HEK293 (cell line): ENCODE measurements around the gene RNF144B.

Experiments
- CTCF ChIA-PET: fragments of 350-600 bp; formaldehyde crosslinking; extraction: SDS; loops from one replicate; lab custom pipeline; 2021; ENCODE audit warnings: antibody characterized with exemption; lab: Yijun Ruan, JAX
- POLR2A ChIA-PET: fragments of 300-600 bp; formaldehyde crosslinking; extraction: SDS; loops from one replicate; lab custom pipeline; 2020; ENCODE audit warnings: antibody characterized with exemption, inconsistent platforms; lab: Yijun Ruan, JAX
- H3K27ac ChIP-seq: fragments of 200-500 bp; sonication (Bioruptor generic); 2 replicates; pipeline ENCODE4 v1.5.1; 2014; ENCODE audit warnings: low read depth, low read length, control low read depth, inconsistent platforms; ENCODE audit errors: extremely low read depth
- H3K36me3 ChIP-seq, 2 experiments: fragments of 200-500 bp in 1 of 2; sonication (Bioruptor generic) in 1 of 2; 1 replicate in 1 of 2; 2 replicates in 1 of 2; pipeline ENCODE4 v1.5.1; 2014 to 2017; ENCODE audit warnings: inconsistent platforms in 2 of 2, low read length in 2 of 2; ENCODE audit not compliant: control insufficient read depth in 2 of 2, insufficient read depth in 1 of 2
- H3K4me1 ChIP-seq: fragments of 200-500 bp; sonication (Bioruptor generic); 2 replicates; pipeline ENCODE4 v1.5.1; 2014; ENCODE audit warnings: mild to moderate bottlenecking, low read length, inconsistent platforms; ENCODE audit not compliant: control insufficient read depth, insufficient read depth
- H3K4me3 ChIP-seq: 2 replicates; pipeline ENCODE4 v1.5.1; 2011; ENCODE audit warnings: low read depth, mild to moderate bottlenecking, control low read depth, low read length, moderate library complexity
- H3K9me3 ChIP-seq: fragments of 200-500 bp; sonication (Bioruptor generic); 2 replicates; pipeline ENCODE4 v1.5.1; 2014; ENCODE audit warnings: low read depth, low read length, inconsistent platforms; ENCODE audit not compliant: control insufficient read depth, insufficient read depth
- CTCF ChIP-seq: fragments of 450-650 bp; formaldehyde crosslinking; IDR thresholded peaks from 2 replicates; pipeline ENCODE4 v1.5.1; 2016; ENCODE audit warnings: missing biosample characterization, missing genetic modification characterization
- HOXA7 ChIP-seq: sonication (generic); formaldehyde crosslinking; IDR thresholded peaks from 2 replicates; pipeline ENCODE4 v1.8.1; 2022; ENCODE audit warnings: missing genetic modification reagents, borderline replicate concordance
- HOXD13 ChIP-seq: sonication (generic); formaldehyde crosslinking; IDR thresholded peaks from 2 replicates; pipeline ENCODE4 v1.8.0; 2022; ENCODE audit warnings: missing genetic modification reagents, borderline replicate concordance
- KLF9 ChIP-seq: fragments of 450-650 bp; formaldehyde crosslinking; IDR thresholded peaks from 2 replicates; pipeline ENCODE4 v1.5.1; 2016; ENCODE audit warnings: missing biosample characterization, missing genetic modification characterization, low read depth
- PRDM1 ChIP-seq: fragments of 450-650 bp; formaldehyde crosslinking; IDR thresholded peaks from 2 replicates; pipeline ENCODE4; 2016; ENCODE audit warnings: missing biosample characterization, missing genetic modification characterization
- SALL2 ChIP-seq: fragments of 450-650 bp; formaldehyde crosslinking; IDR thresholded peaks from 2 replicates; pipeline ENCODE4 v1.5.0; 2017; ENCODE audit warnings: missing biosample characterization, mild to moderate bottlenecking, missing genetic modification characterization, borderline replicate concordance
- SP2 ChIP-seq: fragments of 450-650 bp; formaldehyde crosslinking; IDR thresholded peaks from 2 replicates; pipeline ENCODE4 v1.5.1; 2016; ENCODE audit warnings: missing biosample characterization, missing genetic modification characterization
- ZFHX2 ChIP-seq: fragments of 450-650 bp; formaldehyde crosslinking; conservative IDR thresholded peaks from 2 replicates; pipeline ENCODE4 v1.5.1; 2016; ENCODE audit warnings: missing biosample characterization, missing genetic modification characterization
- ZNF140 ChIP-seq: fragments of 450-650 bp; formaldehyde crosslinking; IDR thresholded peaks from 2 replicates; pipeline ENCODE4 v1.5.1; 2016; ENCODE audit warnings: missing biosample characterization, missing genetic modification characterization
- ZNF174 ChIP-seq: fragments of 450-650 bp; formaldehyde crosslinking; IDR thresholded peaks from 2 replicates; pipeline ENCODE4 v1.5.0; 2017; ENCODE audit warnings: missing biosample characterization, mild to moderate bottlenecking, missing genetic modification characterization
- ZNF184 ChIP-seq: fragments of 450-650 bp; IDR thresholded peaks from 2 replicates; pipeline ENCODE4 v1.5.1; 2018; ENCODE audit warnings: missing biosample characterization, mild to moderate bottlenecking, missing genetic modification characterization
- ZNF2 ChIP-seq: fragments of 450-650 bp; formaldehyde crosslinking; IDR thresholded peaks from 2 replicates; pipeline ENCODE4 v1.5.1; 2016; ENCODE audit warnings: missing biosample characterization, missing genetic modification characterization
- ZNF26 ChIP-seq: fragments of 450-650 bp; formaldehyde crosslinking; IDR thresholded peaks from 2 replicates; pipeline ENCODE4 v1.5.1; 2016; ENCODE audit warnings: missing biosample characterization, missing genetic modification characterization
- ZNF280C ChIP-seq: fragments of 450-650 bp; formaldehyde crosslinking; IDR thresholded peaks from 2 replicates; pipeline ENCODE4 v1.5.1; 2016; ENCODE audit warnings: missing biosample characterization, missing genetic modification characterization
- ZNF354C ChIP-seq: fragments of 450-650 bp; formaldehyde crosslinking; IDR thresholded peaks from 2 replicates; pipeline ENCODE4 v1.5.1; 2016; ENCODE audit warnings: missing biosample characterization, missing genetic modification characterization, low read depth, borderline replicate concordance
- ZNF404 ChIP-seq: fragments of 450-650 bp; formaldehyde crosslinking; IDR thresholded peaks from 2 replicates; pipeline ENCODE4 v1.5.1; 2017; ENCODE audit warnings: missing biosample characterization, missing genetic modification characterization
- ZNF549 ChIP-seq: fragments of 450-650 bp; IDR thresholded peaks from 2 replicates; pipeline ENCODE4 v1.5.1; 2018; ENCODE audit warnings: missing biosample characterization, missing genetic modification characterization, mild to moderate bottlenecking, inconsistent platforms, moderate library complexity
- ZNF610 ChIP-seq: fragments of 450-650 bp; formaldehyde crosslinking; IDR thresholded peaks from 2 replicates; pipeline ENCODE4 v1.5.1; 2016; ENCODE audit warnings: missing biosample characterization, missing genetic modification characterization, borderline replicate concordance
- ZNF645 ChIP-seq: fragments of 450-650 bp; formaldehyde crosslinking; IDR thresholded peaks from 2 replicates; pipeline ENCODE4; 2016; ENCODE audit warnings: missing biosample characterization, missing genetic modification characterization
- ZNF76 ChIP-seq: fragments of 450-650 bp; formaldehyde crosslinking; IDR thresholded peaks from 2 replicates; pipeline ENCODE4; 2016; ENCODE audit warnings: low read depth, missing biosample characterization, missing genetic modification characterization, borderline replicate concordance
- TF ChIP-seq, protein P1 (sequence below): fragments of 450-650 bp; formaldehyde crosslinking; IDR thresholded peaks from 2 replicates; pipeline ENCODE4 v1.5.1; 2016; ENCODE audit warnings: missing biosample characterization, missing genetic modification characterization, borderline replicate concordance
- TF ChIP-seq, protein P2 (sequence below): fragments of 450-650 bp; formaldehyde crosslinking; IDR thresholded peaks from 2 replicates; pipeline ENCODE4 v1.5.1; 2017; ENCODE audit warnings: missing biosample characterization, missing genetic modification characterization
- TF ChIP-seq, protein P3 (sequence below): sonication (generic); formaldehyde crosslinking; IDR thresholded peaks from 2 replicates; pipeline ENCODE4 v1.8.1; 2022; ENCODE audit warnings: mild to moderate bottlenecking, moderate library complexity, missing genetic modification reagents

Gene RNF144B

GRCh38 chr6:18432619-18433018 is 45.5 kb downstream of the RNF144B start:
- H3K4me3 ChIP-seq = no peak overlapping the region
- no peak overlapping the region for H3K27ac ChIP-seq
- H3K9me3 ChIP-seq = no peaks in the 10 kb centered on the region
- TF ChIP-seq ZNF354C (tag by site-specific recombination) = no peak
- no peak for TF ChIP-seq HOXD13 (CRISPR knock-in tag)
- no peak for TF ChIP-seq HOXA7 (CRISPR knock-in tag)
- TF ChIP-seq ZNF140 (tag by site-specific recombination) = no peak
- no peak for TF ChIP-seq ZNF610
- no peak for TF ChIP-seq SALL2
- no peak for TF ChIP-seq CTCF
- H3K4me1 ChIP-seq = no peaks in the 10 kb centered on the region
- ChIA-PET CTCF (interaction anchor here (1.2 kb wide), 1 partner anchor 71 kb away, joined by 4 read pairs; no protein-coding TSS in a partner anchor), POLR2A (no interaction called here)
- no peaks in the 10 kb centered on the region for H3K36me3 ChIP-seq

DNA sequence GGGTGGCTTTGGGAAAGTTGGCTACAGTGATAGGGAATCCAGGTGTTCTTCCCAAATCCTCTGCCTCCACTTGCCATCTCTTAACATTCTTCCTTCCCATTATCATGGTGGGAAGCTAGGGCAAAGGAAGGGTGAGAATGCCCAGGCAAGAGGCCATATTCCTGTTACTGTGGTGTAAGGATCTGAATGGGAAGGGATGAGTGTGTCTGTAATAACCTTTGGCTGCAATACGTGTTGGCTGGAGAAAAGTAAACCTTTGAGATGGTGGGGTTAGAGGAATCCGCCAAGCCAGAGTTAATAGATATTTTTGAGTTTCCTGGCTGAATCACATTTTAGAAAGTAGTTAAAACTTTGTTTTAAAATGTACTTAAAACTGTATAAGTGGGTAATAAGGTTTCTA is 45.9 kb downstream of the RNF144B start:
- no peaks in the 10 kb centered on the region for H3K4me1 ChIP-seq
- H3K27ac ChIP-seq = no peak overlapping the region
- H3K9me3 ChIP-seq = no peaks in the 10 kb centered on the region
- no peak overlapping the region for H3K4me3 ChIP-seq
- CTCF ChIA-PET = interaction anchor here (1.2 kb wide), 1 partner anchor 70 kb away, joined by 4 read pairs; no protein-coding TSS in a partner anchor
- POLR2A ChIA-PET = no interaction called here
- no peaks in the 10 kb centered on the region for H3K36me3 ChIP-seq
- TF ChIP-seq ZNF76 (no peak), ZNF645 (no peak), ZNF26 (tag by site-specific recombination) (no peak), ZFHX2 (no peak), ZNF184 (tag by site-specific recombination) (no peak), ZNF549 (no peak), SP2 (no peak), ZNF354C (tag by site-specific recombination) (no peak), ZNF404 (tag by site-specific recombination) (no peak), KLF9 (no peak), PRDM1 (tag by site-specific recombination) (no peak), ZNF174 (tag by site-specific recombination) (no peak), ZNF280C (tag by site-specific recombination) (no peak), ZNF2 (no peak)
- TF ChIP-seq, protein P1, sequence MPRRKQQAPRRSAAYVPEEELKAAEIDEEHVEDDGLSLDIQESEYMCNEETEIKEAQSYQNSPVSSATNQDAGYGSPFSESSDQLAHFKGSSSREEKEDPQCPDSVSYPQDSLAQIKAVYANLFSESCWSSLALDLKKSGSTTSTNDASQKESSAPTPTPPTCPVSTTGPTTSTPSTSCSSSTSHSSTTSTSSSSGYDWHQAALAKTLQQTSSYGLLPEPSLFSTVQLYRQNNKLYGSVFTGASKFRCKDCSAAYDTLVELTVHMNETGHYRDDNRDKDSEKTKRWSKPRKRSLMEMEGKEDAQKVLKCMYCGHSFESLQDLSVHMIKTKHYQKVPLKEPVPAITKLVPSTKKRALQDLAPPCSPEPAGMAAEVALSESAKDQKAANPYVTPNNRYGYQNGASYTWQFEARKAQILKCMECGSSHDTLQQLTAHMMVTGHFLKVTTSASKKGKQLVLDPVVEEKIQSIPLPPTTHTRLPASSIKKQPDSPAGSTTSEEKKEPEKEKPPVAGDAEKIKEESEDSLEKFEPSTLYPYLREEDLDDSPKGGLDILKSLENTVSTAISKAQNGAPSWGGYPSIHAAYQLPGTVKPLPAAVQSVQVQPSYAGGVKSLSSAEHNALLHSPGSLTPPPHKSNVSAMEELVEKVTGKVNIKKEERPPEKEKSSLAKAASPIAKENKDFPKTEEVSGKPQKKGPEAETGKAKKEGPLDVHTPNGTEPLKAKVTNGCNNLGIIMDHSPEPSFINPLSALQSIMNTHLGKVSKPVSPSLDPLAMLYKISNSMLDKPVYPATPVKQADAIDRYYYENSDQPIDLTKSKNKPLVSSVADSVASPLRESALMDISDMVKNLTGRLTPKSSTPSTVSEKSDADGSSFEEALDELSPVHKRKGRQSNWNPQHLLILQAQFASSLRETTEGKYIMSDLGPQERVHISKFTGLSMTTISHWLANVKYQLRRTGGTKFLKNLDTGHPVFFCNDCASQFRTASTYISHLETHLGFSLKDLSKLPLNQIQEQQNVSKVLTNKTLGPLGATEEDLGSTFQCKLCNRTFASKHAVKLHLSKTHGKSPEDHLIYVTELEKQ (tag by site-specific recombination) = no peak
- TF ChIP-seq, protein P2, sequence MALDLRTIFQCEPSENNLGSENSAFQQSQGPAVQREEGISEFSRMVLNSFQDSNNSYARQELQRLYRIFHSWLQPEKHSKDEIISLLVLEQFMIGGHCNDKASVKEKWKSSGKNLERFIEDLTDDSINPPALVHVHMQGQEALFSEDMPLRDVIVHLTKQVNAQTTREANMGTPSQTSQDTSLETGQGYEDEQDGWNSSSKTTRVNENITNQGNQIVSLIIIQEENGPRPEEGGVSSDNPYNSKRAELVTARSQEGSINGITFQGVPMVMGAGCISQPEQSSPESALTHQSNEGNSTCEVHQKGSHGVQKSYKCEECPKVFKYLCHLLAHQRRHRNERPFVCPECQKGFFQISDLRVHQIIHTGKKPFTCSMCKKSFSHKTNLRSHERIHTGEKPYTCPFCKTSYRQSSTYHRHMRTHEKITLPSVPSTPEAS = no peak
- TF ChIP-seq, protein P3, sequence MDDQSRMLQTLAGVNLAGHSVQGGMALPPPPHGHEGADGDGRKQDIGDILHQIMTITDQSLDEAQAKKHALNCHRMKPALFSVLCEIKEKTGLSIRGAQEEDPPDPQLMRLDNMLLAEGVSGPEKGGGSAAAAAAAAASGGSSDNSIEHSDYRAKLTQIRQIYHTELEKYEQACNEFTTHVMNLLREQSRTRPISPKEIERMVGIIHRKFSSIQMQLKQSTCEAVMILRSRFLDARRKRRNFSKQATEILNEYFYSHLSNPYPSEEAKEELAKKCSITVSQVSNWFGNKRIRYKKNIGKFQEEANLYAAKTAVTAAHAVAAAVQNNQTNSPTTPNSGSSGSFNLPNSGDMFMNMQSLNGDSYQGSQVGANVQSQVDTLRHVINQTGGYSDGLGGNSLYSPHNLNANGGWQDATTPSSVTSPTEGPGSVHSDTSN (CRISPR knock-in tag) = no peak
